ENCODE measurements around the gene TTC23L. TPM values are rescaled to one million over a fixed set of nuclear protein-coding genes. Genes with fewer than 3 reads are reported as not detected.
A peak's percentile ranks its signal among the peaks of the same experiment; 100 is the strongest.

The TTC23L gene
- total RNA-seq, 1 experiment from 2014 or later, result 3.9 TPM

GRCh38 chr5:34930462-34930844 is 91.5 kb downstream of the TTC23L start:
- Histone ChIP-seq H3K4me2 (peak overlapping the region; percentile 82), H3K27me3 (ENCODE audit: insufficient read depth, low read depth) (no peaks in the 10 kb centered on the region), H4K20me1 (ENCODE audit: insufficient read depth) (peaks cover 3% of the 10 kb centered on the region; the same call in 1 of the 2 replicates), H3K36me3 (ENCODE audit: low read depth) (peaks cover 17% of the 10 kb centered on the region), H3K9me2 (ENCODE audit: insufficient read depth) (no peaks in the 10 kb centered on the region), H3K27ac (peak overlapping the region; percentile 70), H3K79me2 (ENCODE audit: low read depth) (peaks cover 60% of the 10 kb centered on the region), H3K9me3 (ENCODE audit: insufficient read depth, low read depth) (no peaks in the 10 kb centered on the region), H3K4me3 (peak overlapping the region; percentile 64), H3F3A (ENCODE audit: insufficient read depth, low read depth) (peaks cover 44% of the 10 kb centered on the region), H2AFZ (peak overlapping the region; percentile 85), H3K4me1 (replicated peaks; ENCODE audit: insufficient read depth) (peaks cover 20% of the 10 kb centered on the region)
- TF ChIP-seq CTCF (conservative IDR thresholded peaks at IDR 0.05), result 0 out of 2 replicates have a peak, but pooled peaks have one; percentile 30
- no peak for TF ChIP-seq EZH2 (IDR thresholded peaks at IDR 0.05; ENCODE audit: low read depth)
- peak in 1 of 2 experiments; percentile 58 for DNase-seq
- CTCF ChIA-PET, result interaction anchor here (0.6 to 1.9 kb wide), 3 partner anchors 15 to 444 kb away, joined by 4 to 13 read pairs (median 5); partner anchors contain the start of genes BRIX1 and RAD1
- POLR2A ChIA-PET (ENCODE audit: unreplicated experiment), result interaction anchor here (0.6 to 2.1 kb wide), 4 partner anchors 15 to 1162 kb away, joined by 3 to 87 read pairs (median 7); partner anchors contain the start of genes BRIX1 and RAD1
- intact Hi-C loops (cut with micrococcal nuclease; ENCODE audit: unreplicated experiment), result loop anchor here (2.0 to 5.0 kb wide), 2 partner anchors 14 to 1222 kb away; partner anchors contain the start of genes LMBRD2 and SKP2
- TSS peak; percentile 53 for BruUV-seq (replicated peaks)

- peak overlapping the region; percentile 85 for H2AFZ ChIP-seq
- CTCF ChIA-PET, result interaction anchor here (0.6 to 1.0 kb wide), 2 partner anchors 25 to 445 kb away, joined by 4 to 5 read pairs; no protein-coding TSS in a partner anchor
Observed at GRCh38 chr5:34930870-34931269, 91.9 kb downstream of the TTC23L start.

GRCh38 chr5:34932947-34933346 is 94.0 kb downstream of the TTC23L start:
- H2AFZ ChIP-seq, result no peak overlapping the region
- ChIA-PET POLR2A (ENCODE audit: unreplicated experiment) (no interaction called here), CTCF (no interaction called here)
- no peak for DNase-seq
- peaks cover 23% of the 10 kb centered on the region for H3K36me3 ChIP-seq (ENCODE audit: low read depth)
- H3K4me1 ChIP-seq (replicated peaks; ENCODE audit: insufficient read depth), result peaks cover 20% of the 10 kb centered on the region
- H3F3A ChIP-seq (ENCODE audit: insufficient read depth, low read depth), result peaks cover 23% of the 10 kb centered on the region
- BruUV-seq (replicated peaks), result no TSS peak
- peaks cover 54% of the 10 kb centered on the region for H3K79me2 ChIP-seq (ENCODE audit: low read depth)
- no peak overlapping the region for H3K4me2 ChIP-seq
- TF ChIP-seq CTCF (conservative IDR thresholded peaks at IDR 0.05) (no peak), EZH2 (IDR thresholded peaks at IDR 0.05; ENCODE audit: low read depth) (no peak)
- no peak overlapping the region for H3K27ac ChIP-seq
- peaks cover 3% of the 10 kb centered on the region for H4K20me1 ChIP-seq (ENCODE audit: insufficient read depth)
- H3K9me3 ChIP-seq (ENCODE audit: insufficient read depth, low read depth), result no peaks in the 10 kb centered on the region
- H3K27me3 ChIP-seq (ENCODE audit: insufficient read depth, low read depth), result no peaks in the 10 kb centered on the region
- no peak overlapping the region for H3K4me3 ChIP-seq
- intact Hi-C loops (cut with micrococcal nuclease; ENCODE audit: unreplicated experiment), result loop anchor here (5.0 kb wide), 1 partner anchor 1219 kb away; the partner anchor contains the start of genes LMBRD2 and SKP2
- no peaks in the 10 kb centered on the region for H3K9me2 ChIP-seq (ENCODE audit: insufficient read depth)

More at GRCh38 chr5:34930870-34931269, 91.9 kb downstream of the TTC23L start:
- TF ChIP-seq CTCF (conservative IDR thresholded peaks at IDR 0.05), result no peak
- no peak for TF ChIP-seq EZH2 (IDR thresholded peaks at IDR 0.05; ENCODE audit: low read depth)
- H3K79me2 ChIP-seq (ENCODE audit: low read depth), result peaks cover 57% of the 10 kb centered on the region
- H3K27ac ChIP-seq, result peak overlapping the region; percentile 70
- H4K20me1 ChIP-seq (ENCODE audit: insufficient read depth), result peaks cover 3% of the 10 kb centered on the region; the same call in 1 of the 2 replicates
- POLR2A ChIA-PET (ENCODE audit: unreplicated experiment), result interaction anchor here (0.6 kb wide), 1 partner anchor 1162 kb away, joined by 3 read pairs; no protein-coding TSS in a partner anchor
- no peaks in the 10 kb centered on the region for H3K9me2 ChIP-seq (ENCODE audit: insufficient read depth)
- peaks cover 17% of the 10 kb centered on the region for H3K36me3 ChIP-seq (ENCODE audit: low read depth)
- H3K4me2 ChIP-seq, result peak overlapping the region; percentile 82
- peaks cover 44% of the 10 kb centered on the region for H3F3A ChIP-seq (ENCODE audit: insufficient read depth, low read depth)
- H3K4me1 ChIP-seq (replicated peaks; ENCODE audit: insufficient read depth), result peaks cover 20% of the 10 kb centered on the region
- no peaks in the 10 kb centered on the region for H3K27me3 ChIP-seq (ENCODE audit: insufficient read depth, low read depth)
- H3K4me3 ChIP-seq, result peak overlapping the region; percentile 64
- intact Hi-C loops (cut with micrococcal nuclease; ENCODE audit: unreplicated experiment), result loop anchor here (2.0 to 5.0 kb wide), 2 partner anchors 14 to 1221 kb away; partner anchors contain the start of genes LMBRD2 and SKP2
- H3K9me3 ChIP-seq (ENCODE audit: insufficient read depth, low read depth), result no peaks in the 10 kb centered on the region
- no TSS peak for BruUV-seq (replicated peaks)
- DNase-seq, result no peak

All from PC-9 (cell line).